IPS-18a (cell line): Measurements from ENCODE around the gene ZBTB21.
"Not testable (repeated sequence)": the region's sequence is repeated elsewhere in the genome, so short reads cannot be mapped to it uniquely, and the experiment has no call there.

Experiments used
- H3K27ac ChIP-seq: one replicate; pipeline ENCODE4 v1.5.1; 2013; ENCODE audit warnings: low read length
- H3K27me3 ChIP-seq: one replicate; pipeline ENCODE4 v1.6.1; 2013; ENCODE audit warnings: mild to moderate bottlenecking, low read length; ENCODE audit not compliant: control insufficient read depth, insufficient read depth
- H3K36me3 ChIP-seq: one replicate; pipeline ENCODE4 v1.6.1; 2013; ENCODE audit warnings: low read depth, low read length; ENCODE audit not compliant: control insufficient read depth
- H3K4me1 ChIP-seq: one replicate; pipeline ENCODE4 v1.6.1; 2013; ENCODE audit warnings: low read depth, low read length; ENCODE audit not compliant: control insufficient read depth
- H3K4me3 ChIP-seq: one replicate; pipeline ENCODE4 v1.5.1; 2013; ENCODE audit warnings: low read length
- H3K9ac ChIP-seq: one replicate; pipeline ENCODE4 v1.6.1; 2013; ENCODE audit warnings: mild to moderate bottlenecking, low read length, moderate library complexity
- H3K9me3 ChIP-seq: one replicate; pipeline ENCODE4 v1.6.1; 2013; ENCODE audit warnings: low read depth, low read length; ENCODE audit not compliant: control insufficient read depth

The ZBTB21 gene

GRCh38 chr21:42003051-42003461 lies 7.1 kb downstream of the ZBTB21 start:
- H3K4me3 ChIP-seq: no peak overlapping the region
- no peaks in the 10 kb centered on the region for H3K4me1 ChIP-seq
- H3K9me3 ChIP-seq: no peaks in the 10 kb centered on the region
- no peak overlapping the region for H3K9ac ChIP-seq
- H3K27ac ChIP-seq: no peak overlapping the region
- no peaks in the 10 kb centered on the region for H3K27me3 ChIP-seq
- H3K36me3 ChIP-seq: no peaks in the 10 kb centered on the region

- Histone ChIP-seq H3K4me1 (no peaks in the 10 kb centered on the region), H3K9ac (no peak overlapping the region), H3K27ac (no peak overlapping the region)
Observed at GRCh38 chr21:42002421-42002958, 7.7 kb downstream of the ZBTB21 start.

DNA sequence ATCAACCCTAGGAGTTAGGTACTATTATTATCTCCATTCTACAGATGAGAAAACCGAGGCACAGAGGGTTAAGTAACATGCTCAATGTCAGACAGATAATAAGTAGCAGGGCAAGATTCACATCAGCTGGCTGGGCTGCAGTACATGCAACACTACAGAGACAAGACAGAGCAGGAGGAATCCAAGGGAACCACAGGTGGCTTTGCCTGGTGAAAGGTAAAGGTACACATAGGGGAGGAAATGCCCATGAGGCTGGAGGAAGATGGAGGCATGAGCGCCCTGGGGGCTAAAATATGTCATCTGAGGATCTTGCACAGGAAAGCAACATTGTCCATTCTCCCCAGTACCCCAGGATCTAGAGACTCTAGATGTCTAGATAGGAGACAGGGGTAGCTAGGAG lies 8.4 kb downstream of the ZBTB21 start:
- Histone ChIP-seq H3K27ac (no peak overlapping the region), H3K4me3 (no peak overlapping the region)

More at GRCh38 chr21:42002421-42002958, 7.7 kb downstream of the ZBTB21 start:
- Histone ChIP-seq H3K4me3 (no peak overlapping the region), H3K27me3 (no peaks in the 10 kb centered on the region), H3K36me3 (no peaks in the 10 kb centered on the region), H3K9me3 (no peaks in the 10 kb centered on the region)

DNA sequence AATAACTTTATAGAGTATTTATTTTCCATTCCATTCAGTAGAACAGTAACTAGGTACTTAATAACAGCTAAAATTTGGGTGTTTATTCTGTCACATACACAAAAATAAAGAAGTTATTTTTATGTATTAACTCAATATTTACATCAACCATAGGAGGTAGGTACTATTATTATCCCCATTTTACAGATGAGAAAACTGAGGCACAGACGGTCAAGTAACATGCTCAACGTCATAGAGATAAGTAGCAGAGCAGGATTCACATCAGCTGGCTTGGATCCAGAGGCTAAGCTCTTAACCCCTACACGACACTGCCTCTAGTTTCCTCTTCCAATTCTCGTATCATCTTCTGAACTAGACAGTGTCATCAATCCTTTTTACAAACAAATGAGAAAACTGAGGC lies 9.3 kb downstream of the ZBTB21 start:
- no peaks in the 10 kb centered on the region for H3K36me3 ChIP-seq
- no peak overlapping the region for H3K27ac ChIP-seq
- no peak overlapping the region for H3K9ac ChIP-seq
- H3K4me1 ChIP-seq: no peaks in the 10 kb centered on the region
- H3K9me3 ChIP-seq: peaks cover 9% of the 10 kb centered on the region
- H3K27me3 ChIP-seq: no peaks in the 10 kb centered on the region
- H3K4me3 ChIP-seq: no peak overlapping the region

More for the DNA sequence above, 8.4 kb downstream of the ZBTB21 start:
- no peaks in the 10 kb centered on the region for H3K36me3 ChIP-seq
- no peaks in the 10 kb centered on the region for H3K4me1 ChIP-seq
- H3K27me3 ChIP-seq: no peaks in the 10 kb centered on the region
- H3K9ac ChIP-seq: no peak overlapping the region
- H3K9me3 ChIP-seq: peaks cover under 1% of the 10 kb centered on the region

DNA sequence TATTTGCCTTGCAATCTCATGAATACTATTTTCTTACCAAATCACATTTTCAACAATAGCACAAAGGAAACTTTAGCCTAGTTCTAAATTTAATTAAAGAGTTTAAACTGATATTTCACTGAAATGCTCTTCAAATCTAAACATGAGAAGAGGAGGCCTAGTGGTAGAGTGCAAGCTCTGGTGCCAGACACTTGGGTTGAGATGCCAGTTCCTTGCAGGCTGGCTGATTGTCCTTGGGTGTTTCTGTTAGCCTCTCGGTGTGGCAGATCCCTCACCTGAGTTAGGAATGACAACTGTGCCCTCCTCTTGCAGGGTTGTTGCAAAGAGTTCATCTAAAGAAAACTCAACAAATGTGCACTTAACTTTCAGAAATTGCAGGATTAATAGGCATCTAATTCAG lies 12.5 kb downstream of the ZBTB21 start:
- Histone ChIP-seq H3K9ac (no peak overlapping the region), H3K27ac (no peak overlapping the region), H3K4me3 (no peak overlapping the region), H3K9me3 (peaks cover 9% of the 10 kb centered on the region), H3K36me3 (peaks cover 10% of the 10 kb centered on the region), H3K27me3 (no peaks in the 10 kb centered on the region), H3K4me1 (no peaks in the 10 kb centered on the region)

DNA sequence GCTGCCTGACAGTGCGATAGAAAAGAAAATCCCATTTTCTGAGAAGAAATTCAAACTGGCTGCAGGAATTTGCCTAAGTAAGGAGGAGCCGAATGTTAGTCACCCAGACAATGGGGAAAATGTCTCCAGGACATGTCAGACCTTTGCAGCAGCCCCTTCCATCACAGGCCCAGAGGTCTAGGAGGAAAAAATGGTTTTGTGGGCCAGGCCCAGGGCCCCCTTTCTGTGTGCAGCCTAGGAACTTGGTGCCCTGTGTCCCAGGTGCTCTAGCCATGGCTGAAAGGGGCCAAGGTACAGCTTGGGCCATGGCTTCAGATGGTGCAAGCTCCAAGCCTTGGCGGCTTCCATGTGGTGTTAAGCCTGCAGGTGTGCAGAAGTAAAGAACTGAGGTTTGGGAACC lies 14.6 kb downstream of the ZBTB21 start:
- H3K27me3 ChIP-seq: no peaks in the 10 kb centered on the region
- H3K4me3 ChIP-seq: no peak overlapping the region
- no peak overlapping the region for H3K9ac ChIP-seq
- H3K9me3 ChIP-seq: peaks cover 9% of the 10 kb centered on the region
- H3K4me1 ChIP-seq: no peaks in the 10 kb centered on the region
- H3K27ac ChIP-seq: no peak overlapping the region
- peaks cover 19% of the 10 kb centered on the region for H3K36me3 ChIP-seq

GRCh38 chr21:41994613-41995012 lies 15.5 kb downstream of the ZBTB21 start:
- not testable (repeated sequence) for H3K9ac ChIP-seq, H3K9me3 ChIP-seq, H3K27me3 ChIP-seq, H3K4me3 ChIP-seq, H3K27ac ChIP-seq, H3K4me1 ChIP-seq
- peaks cover 22% of the 10 kb centered on the region for H3K36me3 ChIP-seq

- Histone ChIP-seq H3K36me3 (peaks cover 24% of the 10 kb centered on the region), H3K27ac (no peak overlapping the region), H3K4me1 (no peaks in the 10 kb centered on the region), H3K9me3 (peaks cover 9% of the 10 kb centered on the region), H3K27me3 (no peaks in the 10 kb centered on the region), H3K4me3 (no peak overlapping the region), H3K9ac (no peak overlapping the region)
Observed at GRCh38 chr21:41993744-41994143, 16.4 kb downstream of the ZBTB21 start.

- no peak overlapping the region for H3K27ac ChIP-seq
- H3K4me3 ChIP-seq: no peak overlapping the region
- no peak overlapping the region for H3K9ac ChIP-seq
- H3K36me3 ChIP-seq: peaks cover 24% of the 10 kb centered on the region
- H3K9me3 ChIP-seq: peaks cover 9% of the 10 kb centered on the region
- no peaks in the 10 kb centered on the region for H3K27me3 ChIP-seq
- no peaks in the 10 kb centered on the region for H3K4me1 ChIP-seq
Observed at GRCh38 chr21:41992576-41992975, 17.6 kb downstream of the ZBTB21 start.

GRCh38 chr21:41991659-41992058 lies 18.5 kb downstream of the ZBTB21 start:
- Histone ChIP-seq H3K9me3 (peaks cover 7% of the 10 kb centered on the region), H3K36me3 (peaks cover 24% of the 10 kb centered on the region), H3K4me1 (no peaks in the 10 kb centered on the region), H3K27me3 (no peaks in the 10 kb centered on the region), H3K4me3 (no peak overlapping the region), H3K27ac (no peak overlapping the region), H3K9ac (no peak overlapping the region)

- H3K4me3 ChIP-seq: no peak overlapping the region
- H3K27me3 ChIP-seq: no peaks in the 10 kb centered on the region
- no peak overlapping the region for H3K9ac ChIP-seq
- no peaks in the 10 kb centered on the region for H3K4me1 ChIP-seq
- H3K9me3 ChIP-seq: no peaks in the 10 kb centered on the region
- H3K36me3 ChIP-seq: peaks cover 24% of the 10 kb centered on the region
- no peak overlapping the region for H3K27ac ChIP-seq
Observed at GRCh38 chr21:41989698-41990097, 20.5 kb downstream of the ZBTB21 start.

DNA sequence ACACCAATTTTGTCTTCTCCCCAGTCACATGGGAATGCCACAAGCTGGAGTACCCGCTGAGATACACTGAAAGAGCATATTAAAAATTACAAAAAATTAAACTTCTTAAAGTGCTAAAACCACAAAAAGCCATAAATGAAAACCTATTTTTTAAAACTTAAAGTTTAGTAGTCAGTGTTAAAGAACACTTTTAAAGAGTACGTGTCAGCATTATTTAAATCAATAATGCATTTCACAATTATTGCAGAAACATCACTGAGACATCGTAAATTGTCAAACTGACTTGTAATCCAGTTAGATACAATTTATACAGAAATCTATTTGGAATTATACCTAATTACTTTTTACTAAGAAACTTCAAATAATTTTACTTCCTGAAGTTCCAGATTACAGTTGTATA lies 22.9 kb downstream of the ZBTB21 start:
- H3K27ac ChIP-seq: no peak overlapping the region
- H3K36me3 ChIP-seq: peaks cover 11% of the 10 kb centered on the region
- no peaks in the 10 kb centered on the region for H3K27me3 ChIP-seq
- no peak overlapping the region for H3K9ac ChIP-seq
- no peak overlapping the region for H3K4me3 ChIP-seq
- no peaks in the 10 kb centered on the region for H3K4me1 ChIP-seq
- H3K9me3 ChIP-seq: no peaks in the 10 kb centered on the region
